Right cardiac atrium (tissue), 5 donors: ENCODE measurements around the gene HLA-A. TPM values are rescaled to one million over a fixed set of nuclear protein-coding genes. Genes with fewer than 3 reads are reported as not detected.

Experiments used
- ATAC-seq, 2 donors: fragments of 200-7000 bp; cut with Tn5 transposase; one replicate each; pipeline versions ENCODE4 v1.8.0 to v1.9.1; 2020; ENCODE audit warnings: moderate library complexity in 2 of 2, mild to moderate bottlenecking in 1 of 2
- DNase-seq, 3 donors: peaks; one replicate each; pipeline ENCODE4 v3.0.0-alpha.2; 2020
- H3K27ac ChIP-seq: one replicate; pipeline ENCODE4 v1.5.1; 2013; ENCODE audit warnings: mild to moderate bottlenecking, low read length, control low read depth, moderate library complexity
- H3K27me3 ChIP-seq: one replicate; pipeline ENCODE4 v1.6.1; 2013; ENCODE audit not compliant: control insufficient read depth, insufficient read depth
- H3K4me1 ChIP-seq: one replicate; pipeline ENCODE4 v1.6.1; 2013; ENCODE audit warnings: low read length; ENCODE audit not compliant: control insufficient read depth, insufficient read depth
- H3K4me3 ChIP-seq: one replicate; pipeline ENCODE4 v1.5.1; 2013; ENCODE audit warnings: low read length, control low read depth
- H3K9me3 ChIP-seq: one replicate; pipeline ENCODE4 v1.6.1; 2013; ENCODE audit warnings: low read length; ENCODE audit not compliant: control insufficient read depth
- WGBS: extraction: QIAGEN DNeasy Blood & Tissue Kit; methylation state at CpG from one replicate; pipeline ENCODE4 v1.1.7; 2013; 5-methylcytosine and 5-hydroxymethylcytosine counted together
- intact Hi-C, 4 donors: fragments of 100-400 bp; cut with DNase I; formaldehyde crosslinking; loops; one replicate each; pipeline versions ENCODE4 v1.11.0 to v1.14.0; 2022 to 2023
- long read RNA-seq, 4 donors: library from polyadenylated mRNA; unstranded; transcript quantifications; one replicate each; pipeline ENCODE4 v2.0.0, GENCODE V29; 2020 to 2021
- polyA plus RNA-seq: library from polyadenylated mRNA; stranded (reverse); fragments of 200-250 nt; gene quantifications from one replicate; pipeline ENCODE4 v1.2.3, GENCODE V29; 2013
- total RNA-seq, 4 donors: library from RNA; stranded (reverse); fragmentation: NEBNext Ultra II Directional; extraction: Animal tissue kit (Norgen Biotek cat#: 25700); gene quantifications; one replicate each; pipeline ENCODE4 v1.2.1, GENCODE V29; 2021
- donor health status: healthy with polysubstance abuse.
- donor health status: DM: no; HTN: yes; CAD: no.
- donor health status: DM: no; HTN: no; CAD: no.
- donor health status: DM: no; HTN: yes; CAD: no; lungs with severe emphysema.
- donor health status: DM: yes; HTN: yes; CAD: no.

HLA-A gene
- total RNA-seq (100 to 1,000 TPM; 215 to 449 (median 319) TPM), polyA plus RNA-seq (287 TPM)
- long read RNA-seq, donor 1, transcript HLA-A-203 (8 exons, 1,611 nt) = major isoform, 339 of 535 reads
- long read RNA-seq, donor 1, partial matches to known transcripts = 172 of 535 reads
- long read RNA-seq, donor 1, other reads (novel, unspliced or antisense) = 22 of 535 reads
- long read RNA-seq, donor 2, transcript HLA-A-203 (8 exons, 1,611 nt) = major isoform, 195 of 261 reads
- long read RNA-seq, donor 2, partial matches to known transcripts = 47 of 261 reads
- long read RNA-seq, donor 2, other reads (novel, unspliced or antisense) = 19 of 261 reads
- long read RNA-seq, donor 3, transcript HLA-A-203 (8 exons, 1,611 nt) = major isoform, 517 of 618 reads
- long read RNA-seq, donor 3, partial matches to known transcripts = 71 of 618 reads
- long read RNA-seq, donor 3, other reads (novel, unspliced or antisense) = 30 of 618 reads
- long read RNA-seq, donor 4, transcript HLA-A-203 (8 exons, 1,611 nt) = major isoform, 216 of 267 reads
- long read RNA-seq, donor 4, partial matches to known transcripts = 33 of 267 reads
- long read RNA-seq, donor 4, other reads (novel, unspliced or antisense) = 18 of 267 reads

- Histone ChIP-seq H3K27ac (peak within 1 kb of the TSS; percentile 91), H3K27me3 (no peaks in the 10 kb centered on the region), H3K9me3 (no peaks in the 10 kb centered on the region), H3K4me1 (no peaks in the 10 kb centered on the region), H3K4me3 (peak within 1 kb of the TSS; percentile 46)
- intact Hi-C loops = loop anchor here in 2 of 4 donors (5.0 kb wide), 1 partner anchor 35 kb away; no protein-coding TSS in a partner anchor
- peak; percentile 92 to 97 (median 96) for DNase-seq
- peak; percentile 98 for ATAC-seq
- under 1% methylated on average over 60 of the region's 68 CpGs for WGBS
These were observed at the start of gene HLA-A for GRCh38 chr6:29942275-29943052. HLA-A (plus strand) TSS chr6:29942532; CDS start chr6:29942554, 22 bp downstream.

GRCh38 chr6:29892696-29893095 is 49.6 kb upstream of the HLA-A start:
- H3K4me3 ChIP-seq = no peak overlapping the region
- no peaks in the 10 kb centered on the region for H3K27me3 ChIP-seq
- no peaks in the 10 kb centered on the region for H3K4me1 ChIP-seq
- ATAC-seq (no peak), DNase-seq (no peak)
- H3K9me3 ChIP-seq = no peaks in the 10 kb centered on the region
- no peak overlapping the region for H3K27ac ChIP-seq
- intact Hi-C loops = no loop called here

- intact Hi-C loops = no loop called here
- Histone ChIP-seq H3K9me3 (no peaks in the 10 kb centered on the region), H3K4me3 (no peak overlapping the region), H3K4me1 (no peaks in the 10 kb centered on the region), H3K27ac (no peak overlapping the region), H3K27me3 (no peaks in the 10 kb centered on the region)
- DNase-seq = no peak
- ATAC-seq = no peak
- WGBS = 84% methylated on average over 3 of the region's 3 CpGs
These were observed 43.1 kb upstream of the HLA-A start for GRCh38 chr6:29899281-29899680.

- intact Hi-C loops = no loop called here
These were observed 37.0 kb upstream of the HLA-A start for GRCh38 chr6:29905286-29905685.

GRCh38 chr6:29907637-29908340 is 34.5 kb upstream of the HLA-A start:
- H3K9me3 ChIP-seq = no peaks in the 10 kb centered on the region
- DNase-seq = no peak
- H3K4me3 ChIP-seq = no peak overlapping the region
- no peaks in the 10 kb centered on the region for H3K4me1 ChIP-seq
- 12% methylated on average over 6 of the region's 6 CpGs for WGBS
- intact Hi-C loops = no loop called here
- no peak for ATAC-seq
- no peak overlapping the region for H3K27ac ChIP-seq
- no peaks in the 10 kb centered on the region for H3K27me3 ChIP-seq

More at GRCh38 chr6:29905286-29905685, 37.0 kb upstream of the HLA-A start:
- Histone ChIP-seq H3K4me3 (no peak overlapping the region), H3K9me3 (no peaks in the 10 kb centered on the region), H3K27ac (no peak overlapping the region), H3K27me3 (no peaks in the 10 kb centered on the region), H3K4me1 (no peaks in the 10 kb centered on the region)
- DNase-seq = no peak
- WGBS = 62% methylated on average over 4 of the region's 4 CpGs
- ATAC-seq = no peak

- Histone ChIP-seq H3K27me3 (no peaks in the 10 kb centered on the region), H3K4me3 (no peak overlapping the region), H3K4me1 (no peaks in the 10 kb centered on the region), H3K9me3 (no peaks in the 10 kb centered on the region), H3K27ac (no peak overlapping the region)
- intact Hi-C loops = no loop called here
- no peak for DNase-seq
- 79% methylated on average over 3 of the region's 3 CpGs for WGBS
- no peak for ATAC-seq
These were observed 34.0 kb upstream of the HLA-A start for GRCh38 chr6:29908341-29908662.

GRCh38 chr6:29908710-29909109 is 33.6 kb upstream of the HLA-A start:
- Histone ChIP-seq H3K4me1 (no peaks in the 10 kb centered on the region), H3K27ac (no peak overlapping the region), H3K9me3 (no peaks in the 10 kb centered on the region), H3K4me3 (no peak overlapping the region), H3K27me3 (no peaks in the 10 kb centered on the region)
- WGBS = 35% methylated on average over 5 of the region's 6 CpGs
- DNase-seq = no peak
- no peak for ATAC-seq
- intact Hi-C loops = no loop called here

GRCh38 chr6:29909985-29910384 is 32.3 kb upstream of the HLA-A start:
- H3K4me1 ChIP-seq = no peaks in the 10 kb centered on the region
- ATAC-seq (no peak), DNase-seq (no peak)
- no peaks in the 10 kb centered on the region for H3K27me3 ChIP-seq
- H3K27ac ChIP-seq = no peak overlapping the region
- intact Hi-C loops = no loop called here
- H3K4me3 ChIP-seq = no peak overlapping the region
- 45% methylated on average over 1 of the region's 1 CpG for WGBS
- no peaks in the 10 kb centered on the region for H3K9me3 ChIP-seq

GRCh38 chr6:29912840-29913239 is 29.5 kb upstream of the HLA-A start:
- no peak overlapping the region for H3K27ac ChIP-seq
- DNase-seq = no peak
- H3K4me3 ChIP-seq = no peak overlapping the region
- 82% methylated on average over 2 of the region's 2 CpGs for WGBS
- ATAC-seq = no peak
- no peaks in the 10 kb centered on the region for H3K9me3 ChIP-seq
- no peaks in the 10 kb centered on the region for H3K4me1 ChIP-seq
- intact Hi-C loops = no loop called here
- no peaks in the 10 kb centered on the region for H3K27me3 ChIP-seq

GRCh38 chr6:29916741-29917140 is 25.6 kb upstream of the HLA-A start:
- no peak overlapping the region for H3K27ac ChIP-seq
- no peak overlapping the region for H3K4me3 ChIP-seq
- intact Hi-C loops = no loop called here
- H3K9me3 ChIP-seq = no peaks in the 10 kb centered on the region
- H3K27me3 ChIP-seq = no peaks in the 10 kb centered on the region
- no peaks in the 10 kb centered on the region for H3K4me1 ChIP-seq
- 46% methylated on average over 1 of the region's 1 CpG for WGBS
- DNase-seq = no peak
- ATAC-seq = no peak

GRCh38 chr6:29917857-29918256 is 24.5 kb upstream of the HLA-A start:
- H3K9me3 ChIP-seq = no peaks in the 10 kb centered on the region
- 74% methylated on average over 2 of the region's 2 CpGs for WGBS
- H3K27me3 ChIP-seq = no peaks in the 10 kb centered on the region
- H3K27ac ChIP-seq = no peak overlapping the region
- no peak for DNase-seq
- intact Hi-C loops = no loop called here
- H3K4me1 ChIP-seq = no peaks in the 10 kb centered on the region
- ATAC-seq = no peak
- H3K4me3 ChIP-seq = no peak overlapping the region
